GM19438 (cell line): ENCODE measurements around the gene PLS1.

ENCODE experiments used
- ATAC-seq: cut with Tn5 transposase; IDR thresholded peaks from one replicate; pipeline ENCODE4 v1.9.1; 2021; ENCODE audit warnings: low read depth; ENCODE audit not compliant: unreplicated experiment

The PLS1 gene

GRCh38 chr3:142754494-142754893, 158.3 kb downstream of the PLS1 start:
- ATAC-seq, result no peak
